SJCRH30 (cell line): ENCODE results near the gene ZNF575. TPM values are rescaled to one million over a fixed set of nuclear protein-coding genes. Genes with fewer than 3 reads are reported as not detected.

Experiments used
- total RNA-seq: library from RNA; depleted of rRNA; stranded (reverse); fragments of >200 nt; shearing (Covaris generic); gene quantifications from 2 replicates; pipeline ENCODE4 v1.2.3, GENCODE V29; 2014; rRNA removed

Gene ZNF575
- total RNA-seq, 1 experiment from 2014 or later = not detected

Other genes with a start within 250 kb of the ZNF575 start
- not detected in 2 replicates for gene CD177, start 179.5 kb upstream of the ZNF575 start, total RNA-seq
- gene TEX101, start 118.3 kb upstream of the ZNF575 start, total RNA-seq = not detected in 2 replicates
- not detected in 2 replicates for gene LYPD3, start 67.6 kb upstream of the ZNF575 start, total RNA-seq
- gene PHLDB3, start 28.4 kb upstream of the ZNF575 start, total RNA-seq = 4.4 and 5.2 TPM in 2 replicates
- gene ETHE1, start 6.0 kb upstream of the ZNF575 start, total RNA-seq = 11.5 and 12.2 TPM in 2 replicates
- 43.0 and 43.5 TPM in 2 replicates for gene XRCC1, start 42.3 kb downstream of the ZNF575 start, total RNA-seq
- gene PINLYP, start 42.6 kb downstream of the ZNF575 start, total RNA-seq = 2.7 and 3.9 TPM in 2 replicates
- 24.0 and 24.6 TPM in 2 replicates for gene IRGQ, start 62.9 kb downstream of the ZNF575 start, total RNA-seq
- gene ZNF576, start 63.4 kb downstream of the ZNF575 start, total RNA-seq = 10.3 and 13.1 TPM in 2 replicates
- 0.10 and 0.12 TPM in 2 replicates for gene SRRM5, start 78.9 kb downstream of the ZNF575 start, total RNA-seq
- 46.8 and 56.2 TPM in 2 replicates for gene ZNF428, start 86.4 kb downstream of the ZNF575 start, total RNA-seq
- 3.1 and 3.2 TPM in 2 replicates for gene CADM4, start 106.7 kb downstream of the ZNF575 start, total RNA-seq
- 9.4 and 16.6 TPM in 2 replicates for gene PLAUR, start 137.0 kb downstream of the ZNF575 start, total RNA-seq
- gene IRGC, start 182.9 kb downstream of the ZNF575 start, total RNA-seq = not detected in 2 replicates
- 22.5 and 25.7 TPM in 2 replicates for gene SMG9, start 221.8 kb downstream of the ZNF575 start, total RNA-seq
- 0.38 and 0.63 TPM in 2 replicates for gene KCNN4, start 247.8 kb downstream of the ZNF575 start, total RNA-seq